ENCODE data around the gene CNTN3.

GRCh38 chr3:74639681-74640080 lies 25.2 kb upstream of the CNTN3 start:
- TF ChIP-seq EZH2phosphoT487 (IDR thresholded peaks at IDR 0.05; ENCODE audit: borderline replicate concordance, low read length) (no peak), CTCF (conservative IDR thresholded peaks at IDR 0.05; ENCODE audit: low read depth, low read length) (no peak)

Data from PC-3 (cell line).